Measurements from ENCODE around the gene DPEP2NB.

Gene DPEP2NB

GRCh38 chr16:67968400-67969253 lies 47.1 kb downstream of the DPEP2NB start, which contains the start of gene SLC12A4:
SLC12A4 (minus strand) TSS chr16:67968637; CDS start chr16:67968553, 84 bp downstream.
- Histone ChIP-seq H3K36me3 (no peaks in the 10 kb centered on the region), H3K4me3 (ENCODE audit: low read depth in 1 of 2, low read length in 1 of 2) (peak within 1 kb of the TSS; percentile 74 to 92), H3K27me3 (peaks cover 37% of the 10 kb centered on the region), H3K27ac (peak within 1 kb of the TSS; percentile 60), H3K4me1 (ENCODE audit: control insufficient read depth in 1 of 2, insufficient read depth in 1 of 2, low read depth in 1 of 2, low read length in 1 of 2) (peaks cover 20% of the 10 kb centered on the region in 2 experiments), H3K9me3 (no peaks in the 10 kb centered on the region)
- TF ChIP-seq, protein P1, sequence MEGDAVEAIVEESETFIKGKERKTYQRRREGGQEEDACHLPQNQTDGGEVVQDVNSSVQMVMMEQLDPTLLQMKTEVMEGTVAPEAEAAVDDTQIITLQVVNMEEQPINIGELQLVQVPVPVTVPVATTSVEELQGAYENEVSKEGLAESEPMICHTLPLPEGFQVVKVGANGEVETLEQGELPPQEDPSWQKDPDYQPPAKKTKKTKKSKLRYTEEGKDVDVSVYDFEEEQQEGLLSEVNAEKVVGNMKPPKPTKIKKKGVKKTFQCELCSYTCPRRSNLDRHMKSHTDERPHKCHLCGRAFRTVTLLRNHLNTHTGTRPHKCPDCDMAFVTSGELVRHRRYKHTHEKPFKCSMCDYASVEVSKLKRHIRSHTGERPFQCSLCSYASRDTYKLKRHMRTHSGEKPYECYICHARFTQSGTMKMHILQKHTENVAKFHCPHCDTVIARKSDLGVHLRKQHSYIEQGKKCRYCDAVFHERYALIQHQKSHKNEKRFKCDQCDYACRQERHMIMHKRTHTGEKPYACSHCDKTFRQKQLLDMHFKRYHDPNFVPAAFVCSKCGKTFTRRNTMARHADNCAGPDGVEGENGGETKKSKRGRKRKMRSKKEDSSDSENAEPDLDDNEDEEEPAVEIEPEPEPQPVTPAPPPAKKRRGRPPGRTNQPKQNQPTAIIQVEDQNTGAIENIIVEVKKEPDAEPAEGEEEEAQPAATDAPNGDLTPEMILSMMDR (IDR thresholded peaks at IDR 0.05): no peak

GRCh38 chr16:67967958-67968399 lies 47.7 kb downstream of the DPEP2NB start:
- Histone ChIP-seq H3K36me3 (no peaks in the 10 kb centered on the region), H3K4me3 (ENCODE audit: low read depth in 1 of 2, low read length in 1 of 2) (peak overlapping the region; percentile 74 to 92), H3K27ac (peak overlapping the region; percentile 60), H3K4me1 (ENCODE audit: control insufficient read depth in 1 of 2, insufficient read depth in 1 of 2, low read depth in 1 of 2, low read length in 1 of 2) (peaks cover 20% of the 10 kb centered on the region in 2 experiments), H3K9me3 (no peaks in the 10 kb centered on the region), H3K27me3 (peaks cover 37% of the 10 kb centered on the region)
- TF ChIP-seq, protein P1 (IDR thresholded peaks at IDR 0.05): no peak

DNA sequence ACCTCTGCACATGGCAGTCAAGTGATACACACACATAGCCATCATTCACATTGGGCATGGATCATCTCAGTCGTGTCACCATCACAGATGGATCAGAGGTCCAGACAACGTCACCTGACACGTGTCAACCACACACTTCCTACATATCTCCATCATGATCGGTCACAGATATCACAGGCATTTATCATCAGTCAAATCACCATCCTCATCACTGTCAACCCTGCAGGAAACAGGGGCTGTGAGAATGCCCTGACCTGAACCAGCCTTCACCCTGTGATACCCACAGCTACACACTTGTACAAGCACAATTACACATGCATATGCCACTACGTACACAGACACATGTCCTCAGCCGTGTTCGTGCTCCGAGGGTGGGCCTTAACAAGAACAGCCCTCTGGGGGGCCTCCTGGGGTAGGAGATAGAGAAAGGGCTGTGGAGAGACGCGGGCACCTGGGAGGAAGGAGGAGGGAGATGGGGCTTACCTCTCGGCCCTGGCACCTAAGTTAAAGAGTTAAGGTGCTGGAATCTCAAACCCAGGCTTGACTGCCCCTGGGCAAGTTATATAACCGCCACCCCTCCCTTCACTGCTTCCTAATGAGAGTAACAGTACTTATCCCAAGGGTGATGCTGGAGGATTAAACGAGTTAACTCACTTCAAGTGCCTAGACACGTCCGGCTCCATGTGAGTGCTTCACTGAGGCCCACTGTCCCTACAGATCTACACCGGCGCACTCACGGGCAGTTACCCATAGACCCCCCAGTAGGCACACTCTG lies 48.3 kb downstream of the DPEP2NB start:
- peaks cover 20% of the 10 kb centered on the region in 2 experiments for H3K4me1 ChIP-seq (ENCODE audit: control insufficient read depth in 1 of 2, insufficient read depth in 1 of 2, low read depth in 1 of 2, low read length in 1 of 2)
- TF ChIP-seq, protein P1 (IDR thresholded peaks at IDR 0.05): no peak
- H3K9me3 ChIP-seq: no peaks in the 10 kb centered on the region
- H3K4me3 ChIP-seq (ENCODE audit: low read depth in 1 of 2, low read length in 1 of 2): peak overlapping the region; percentile 74 to 92
- no peaks in the 10 kb centered on the region for H3K36me3 ChIP-seq
- H3K27ac ChIP-seq: peak overlapping the region; percentile 60
- peaks cover 37% of the 10 kb centered on the region for H3K27me3 ChIP-seq

DNA sequence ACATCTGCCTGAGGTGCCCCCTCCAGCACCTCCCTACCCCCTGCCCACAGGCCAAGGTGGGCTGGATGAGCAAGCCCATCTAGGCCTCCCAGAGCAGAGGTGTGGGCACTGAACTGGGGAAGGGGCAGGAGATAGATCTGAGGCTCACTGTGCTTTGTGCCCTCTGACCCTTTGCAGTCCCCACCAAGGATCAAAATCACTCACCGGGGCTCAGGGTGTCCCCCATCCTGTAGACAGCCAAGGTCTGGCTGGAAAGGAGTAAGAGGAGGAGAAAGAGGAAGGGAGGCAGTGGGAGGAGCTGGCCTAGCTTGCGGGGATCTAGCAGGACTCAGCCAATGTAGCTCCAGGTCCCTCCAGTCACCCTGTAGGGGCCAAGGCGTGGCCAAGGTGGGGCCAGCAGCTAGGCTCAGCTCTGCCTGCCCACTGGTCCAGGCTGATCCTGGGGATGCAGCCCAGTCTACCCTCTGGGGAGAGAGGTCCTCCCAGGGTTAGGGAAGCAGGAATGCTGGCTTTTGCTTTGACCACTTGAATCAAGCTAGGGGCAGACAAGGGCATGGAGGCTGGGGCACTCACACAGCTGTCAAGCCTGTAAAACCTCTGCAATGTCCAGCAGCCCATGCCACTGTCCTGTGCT lies 49.0 kb downstream of the DPEP2NB start:
- Histone ChIP-seq H3K27me3 (peaks cover 37% of the 10 kb centered on the region), H3K27ac (no peak overlapping the region), H3K36me3 (peaks cover 1% of the 10 kb centered on the region), H3K9me3 (no peaks in the 10 kb centered on the region), H3K4me1 (ENCODE audit: control insufficient read depth in 1 of 2, insufficient read depth in 1 of 2, low read depth in 1 of 2, low read length in 1 of 2) (peaks cover 20% of the 10 kb centered on the region in 2 experiments), H3K4me3 (ENCODE audit: low read depth in 1 of 2, low read length in 1 of 2) (no peak overlapping the region)
- TF ChIP-seq, protein P1 (IDR thresholded peaks at IDR 0.05): no peak

Measured in neutrophil (primary cell).